ENCODE results near the gene ZNF14. TPM values are rescaled to one million over a fixed set of nuclear protein-coding genes. Genes with fewer than 3 reads are reported as not detected.
"Not testable (repeated sequence)": the region's sequence is repeated elsewhere in the genome, so short reads cannot be mapped to it uniquely, and the experiment has no call there.

Gene ZNF14
- total and polyA plus RNA-seq, 2 experiments from 2014 or later, result 4.6 to 7.3 TPM

DNA sequence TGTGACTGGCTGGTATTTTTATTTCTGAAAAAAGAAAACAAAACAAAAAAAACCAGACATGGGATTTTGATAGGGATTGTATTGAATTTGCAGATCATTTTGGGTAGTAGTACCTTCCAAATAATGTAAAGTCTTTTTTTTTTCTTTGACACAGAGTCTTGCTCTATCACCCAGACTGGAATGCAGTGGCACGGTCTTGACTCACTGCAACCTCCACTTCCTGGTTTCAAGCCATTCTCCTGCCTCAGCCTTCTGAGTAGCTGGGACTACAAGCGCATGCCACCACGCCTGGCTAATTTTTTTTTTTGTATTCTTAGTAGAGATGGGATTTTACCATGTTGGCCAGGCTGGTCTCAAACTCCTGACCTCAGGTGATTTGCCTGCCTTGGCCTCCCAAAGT is 60.1 kb downstream of the ZNF14 start:
- Histone ChIP-seq H3K4me2 (no peak overlapping the region), H4K20me1 (ENCODE audit: insufficient read depth, poor library complexity, severe bottlenecking) (no peaks in the 10 kb centered on the region), H3K4me1 (ENCODE audit: insufficient read depth) (peaks cover 11% of the 10 kb centered on the region), H3K4me3 (no peak overlapping the region), H3K9me2 (replicated peaks; ENCODE audit: insufficient read depth) (no peaks in the 10 kb centered on the region), H3K27me3 (no peaks in the 10 kb centered on the region), H3K36me3 (replicated peaks; ENCODE audit: insufficient read depth, low read depth) (no peaks in the 10 kb centered on the region), H3K9me3 (ENCODE audit: low read depth) (peaks cover 5% of the 10 kb centered on the region), H2AFZ (no peak overlapping the region), H3K27ac (no peak overlapping the region), H3K79me2 (peaks cover 41% of the 10 kb centered on the region)
- 98% methylated on average over 3 of the region's 3 CpGs for WGBS (ENCODE audit: low lambda C conversion rate, missing lambda C conversion rate)
- TF ChIP-seq EZH2phosphoT487 (IDR thresholded peaks at IDR 0.05; ENCODE audit: low read depth, severe bottlenecking, unreplicated experiment), result no peak
- TF ChIP-seq, protein P1, sequence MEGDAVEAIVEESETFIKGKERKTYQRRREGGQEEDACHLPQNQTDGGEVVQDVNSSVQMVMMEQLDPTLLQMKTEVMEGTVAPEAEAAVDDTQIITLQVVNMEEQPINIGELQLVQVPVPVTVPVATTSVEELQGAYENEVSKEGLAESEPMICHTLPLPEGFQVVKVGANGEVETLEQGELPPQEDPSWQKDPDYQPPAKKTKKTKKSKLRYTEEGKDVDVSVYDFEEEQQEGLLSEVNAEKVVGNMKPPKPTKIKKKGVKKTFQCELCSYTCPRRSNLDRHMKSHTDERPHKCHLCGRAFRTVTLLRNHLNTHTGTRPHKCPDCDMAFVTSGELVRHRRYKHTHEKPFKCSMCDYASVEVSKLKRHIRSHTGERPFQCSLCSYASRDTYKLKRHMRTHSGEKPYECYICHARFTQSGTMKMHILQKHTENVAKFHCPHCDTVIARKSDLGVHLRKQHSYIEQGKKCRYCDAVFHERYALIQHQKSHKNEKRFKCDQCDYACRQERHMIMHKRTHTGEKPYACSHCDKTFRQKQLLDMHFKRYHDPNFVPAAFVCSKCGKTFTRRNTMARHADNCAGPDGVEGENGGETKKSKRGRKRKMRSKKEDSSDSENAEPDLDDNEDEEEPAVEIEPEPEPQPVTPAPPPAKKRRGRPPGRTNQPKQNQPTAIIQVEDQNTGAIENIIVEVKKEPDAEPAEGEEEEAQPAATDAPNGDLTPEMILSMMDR (IDR thresholded peaks at IDR 0.05; ENCODE audit: poor library complexity), result no peak
- no peak for DNase-seq (ENCODE audit: low spot score)

DNA sequence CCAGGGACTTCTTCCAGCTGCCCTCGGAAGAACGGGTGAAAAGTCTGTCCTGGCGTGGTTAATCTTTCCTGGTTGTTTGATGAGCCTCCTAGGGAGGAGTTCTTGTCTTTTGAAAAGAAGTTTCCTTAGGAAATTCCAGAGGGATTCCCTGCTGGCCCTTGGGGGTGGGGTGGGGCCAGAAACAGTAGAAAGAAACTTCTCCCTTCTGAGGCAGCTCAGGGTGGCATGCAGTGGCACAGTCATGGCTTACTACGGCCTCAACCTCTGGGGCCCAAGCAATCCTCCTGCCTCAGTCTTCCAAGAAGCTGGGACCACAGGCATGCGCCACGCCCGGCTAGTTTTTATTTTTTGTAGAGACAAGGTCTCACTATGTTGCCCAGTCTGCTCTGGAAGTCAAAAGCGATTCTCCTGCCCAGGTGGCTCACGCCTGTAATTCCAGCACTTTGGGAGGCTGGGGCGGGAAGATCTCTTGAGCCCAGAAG is 62.8 kb downstream of the ZNF14 start:
- no peak for DNase-seq (ENCODE audit: low spot score)
- no peaks in the 10 kb centered on the region for H3K9me3 ChIP-seq (ENCODE audit: low read depth)

DNA sequence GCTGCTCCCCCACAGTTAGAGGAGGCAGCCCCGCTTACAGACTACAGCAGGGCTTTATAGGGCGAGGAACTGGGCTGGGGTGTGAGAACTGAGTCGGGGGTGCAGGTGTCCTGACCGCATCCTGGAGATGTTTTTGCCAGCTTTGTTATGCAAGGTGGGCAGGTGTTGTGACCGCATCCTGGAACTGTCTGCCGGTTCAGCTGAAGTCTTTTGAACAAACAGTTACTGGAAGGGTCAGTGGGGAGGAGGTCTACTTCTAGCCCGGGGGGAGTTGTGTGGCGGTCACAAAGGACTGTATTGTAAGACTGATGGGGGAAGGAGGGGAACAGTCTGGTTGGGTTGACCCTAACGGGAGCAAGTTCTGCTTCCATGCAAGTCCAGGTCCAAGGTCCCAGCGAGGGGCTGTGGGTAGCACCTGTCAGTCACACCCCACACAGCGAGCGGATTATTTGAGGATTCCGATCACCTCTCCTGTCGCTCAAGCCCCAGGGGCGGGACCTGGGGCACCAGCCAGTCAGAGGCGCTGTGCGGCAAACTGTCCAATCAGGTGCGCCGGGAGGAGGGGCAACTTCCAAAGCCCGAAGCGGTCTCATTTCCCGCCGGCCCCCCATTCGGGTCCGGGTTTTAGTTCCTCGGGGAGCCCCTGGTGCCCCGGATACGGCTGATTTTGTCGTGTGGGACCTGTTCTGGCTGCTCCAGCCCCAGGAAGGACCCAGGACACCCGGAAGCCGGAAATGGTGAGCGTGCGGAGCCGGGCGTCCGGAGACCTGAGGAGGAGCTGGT is 64.5 kb downstream of the ZNF14 start, which contains the start of gene ZNF101:
TSS of gene ZNF101 (plus strand) at position 610 of the 783 bp plus-strand sequence. CDS start at position 735, 125 bp downstream.
- H3K9me3 ChIP-seq (ENCODE audit: low read depth), result no peaks in the 10 kb centered on the region
- H3K36me3 ChIP-seq (replicated peaks; ENCODE audit: insufficient read depth, low read depth), result no peaks in the 10 kb centered on the region
- no peaks in the 10 kb centered on the region for H3K9me2 ChIP-seq (replicated peaks; ENCODE audit: insufficient read depth)
- TF ChIP-seq EZH2phosphoT487 (IDR thresholded peaks at IDR 0.05; ENCODE audit: low read depth, severe bottlenecking, unreplicated experiment), result no peak
- TF ChIP-seq, protein P1 (IDR thresholded peaks at IDR 0.05; ENCODE audit: poor library complexity), result no peak
- no peak for TF ChIP-seq EZH2 (IDR thresholded peaks at IDR 0.05; ENCODE audit: borderline replicate concordance)
- peaks cover 11% of the 10 kb centered on the region for H3K4me1 ChIP-seq (ENCODE audit: insufficient read depth)
- H4K20me1 ChIP-seq (ENCODE audit: insufficient read depth, poor library complexity, severe bottlenecking), result no peaks in the 10 kb centered on the region
- 6% methylated on average over 35 of the region's 36 CpGs for WGBS (ENCODE audit: low lambda C conversion rate, missing lambda C conversion rate)
- H3K79me2 ChIP-seq, result peaks cover 25% of the 10 kb centered on the region
- peak within 1 kb of the TSS; percentile 79 for H3K4me2 ChIP-seq
- peak within 1 kb of the TSS; percentile 50 for H3K4me3 ChIP-seq
- peak within 1 kb of the TSS; percentile 49 for H2AFZ ChIP-seq
- H3K27ac ChIP-seq, result peak within 1 kb of the TSS; percentile 86
- peak; percentile 96 for DNase-seq (ENCODE audit: low spot score)
- H3K27me3 ChIP-seq, result no peaks in the 10 kb centered on the region

More for the DNA sequence above, 62.8 kb downstream of the ZNF14 start:
- H3K27ac ChIP-seq, result peak overlapping the region; percentile 86
- no peak overlapping the region for H2AFZ ChIP-seq
- H3K36me3 ChIP-seq (replicated peaks; ENCODE audit: insufficient read depth, low read depth), result no peaks in the 10 kb centered on the region
- H4K20me1 ChIP-seq (ENCODE audit: insufficient read depth, poor library complexity, severe bottlenecking), result no peaks in the 10 kb centered on the region
- TF ChIP-seq EZH2phosphoT487 (IDR thresholded peaks at IDR 0.05; ENCODE audit: low read depth, severe bottlenecking, unreplicated experiment) (no peak), EZH2 (IDR thresholded peaks at IDR 0.05; ENCODE audit: borderline replicate concordance) (no peak)
- TF ChIP-seq, protein P1 (IDR thresholded peaks at IDR 0.05; ENCODE audit: poor library complexity), result no peak
- peaks cover 11% of the 10 kb centered on the region for H3K4me1 ChIP-seq (ENCODE audit: insufficient read depth)
- 66% methylated on average over 10 of the region's 10 CpGs for WGBS (ENCODE audit: low lambda C conversion rate, missing lambda C conversion rate)
- H3K4me2 ChIP-seq, result peak overlapping the region; percentile 79
- H3K9me2 ChIP-seq (replicated peaks; ENCODE audit: insufficient read depth), result no peaks in the 10 kb centered on the region
- no peaks in the 10 kb centered on the region for H3K27me3 ChIP-seq
- peaks cover 33% of the 10 kb centered on the region for H3K79me2 ChIP-seq
- peak overlapping the region; percentile 50 for H3K4me3 ChIP-seq

DNA sequence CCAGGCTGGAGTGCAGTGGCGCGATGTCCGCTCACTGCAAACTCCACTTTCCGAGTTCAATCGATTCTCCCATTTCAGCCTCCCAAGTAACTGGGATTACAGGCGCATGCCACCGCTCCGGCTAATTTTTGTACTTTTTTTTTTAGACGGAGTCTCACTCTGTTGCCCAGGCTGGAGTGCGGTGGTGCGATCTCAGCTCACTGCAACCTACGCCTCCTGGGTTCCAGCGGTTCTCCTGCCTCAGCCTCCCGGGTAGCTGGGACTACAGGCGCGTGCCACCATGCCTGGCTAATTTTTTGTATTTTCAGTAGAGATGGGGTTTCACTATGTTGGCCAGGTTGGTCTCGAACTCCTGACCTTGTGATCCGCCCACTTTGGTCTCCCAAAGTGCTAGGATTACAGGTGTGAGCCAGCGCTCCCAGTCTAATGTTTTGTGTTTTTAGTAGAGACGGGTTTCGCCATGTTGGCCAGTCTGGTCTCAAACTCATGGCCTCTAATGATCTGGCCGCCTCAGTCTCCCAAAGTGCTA is 67.4 kb downstream of the ZNF14 start:
- H2AFZ ChIP-seq; H3K4me3 ChIP-seq; H3K27ac ChIP-seq; H3K27me3 ChIP-seq; H3K9me2 ChIP-seq (replicated peaks; ENCODE audit: insufficient read depth); DNase-seq (ENCODE audit: low spot score); H3K4me2 ChIP-seq; H3K36me3 ChIP-seq (replicated peaks; ENCODE audit: insufficient read depth, low read depth); H3K9me3 ChIP-seq (ENCODE audit: low read depth): not testable (repeated sequence)
- Histone ChIP-seq H4K20me1 (ENCODE audit: insufficient read depth, poor library complexity, severe bottlenecking) (peaks cover 17% of the 10 kb centered on the region), H3K4me1 (ENCODE audit: insufficient read depth) (peaks cover 22% of the 10 kb centered on the region), H3K79me2 (peaks cover 41% of the 10 kb centered on the region)
- WGBS (ENCODE audit: low lambda C conversion rate, missing lambda C conversion rate), result 95% methylated on average over 22 of the region's 22 CpGs

Data from hepatocyte (in vitro differentiated cells).